Keratinocyte (primary cell): Measurements from ENCODE around the gene KLF11. TPM values are rescaled to one million over a fixed set of nuclear protein-coding genes. Genes with fewer than 3 reads are reported as not detected.

ENCODE experiments used
- DNase-seq: peaks from one replicate; pipeline ENCODE4 v3.0.0-alpha.2; 2011; ENCODE audit warnings: low read depth, missing footprints, low spot score
- FAIRE-seq: peaks from 2 replicates; lab custom pipeline; 2011; peaks lifted over from hg19 to GRCh38; lab: Jason Lieb, UNC
- H2AFZ ChIP-seq: 2 replicates; pipeline ENCODE4 v1.6.0; 2012; ENCODE audit warnings: low read length, control low read depth, inconsistent platforms; ENCODE audit not compliant: control insufficient read depth
- H3K27ac ChIP-seq: 2 replicates; pipeline ENCODE4 v1.5.1; 2011; ENCODE audit warnings: low read length; ENCODE audit not compliant: control insufficient read depth, insufficient read depth
- H3K27me3 ChIP-seq: 3 replicates; pipeline ENCODE4 v1.6.0; 2011; ENCODE audit warnings: low read length; ENCODE audit not compliant: control insufficient read depth, insufficient read depth; ENCODE audit errors: extremely low read depth
- H3K36me3 ChIP-seq, 2 experiments: 2 replicates in 1 of 2; 3 replicates in 1 of 2; pipeline ENCODE4 v1.5.1; 2011; ENCODE audit warnings: low read length in 2 of 2, mild to moderate bottlenecking in 1 of 2; ENCODE audit not compliant: control insufficient read depth in 2 of 2, insufficient read depth in 2 of 2; ENCODE audit errors: extremely low read depth in 1 of 2
- H3K4me1 ChIP-seq: 3 replicates; pipeline ENCODE4 v1.5.1; 2011; ENCODE audit warnings: low read length; ENCODE audit not compliant: control insufficient read depth, insufficient read depth; ENCODE audit errors: extremely low read depth
- H3K4me2 ChIP-seq: 3 replicates; pipeline ENCODE4 v1.6.0; 2011; ENCODE audit warnings: low read depth, low read length; ENCODE audit not compliant: control insufficient read depth, insufficient read depth; ENCODE audit errors: extremely low read depth
- H3K4me3 ChIP-seq, 3 experiments: fragments of 200-600 bp in 1 of 3; sonication (generic) in 1 of 3; 2 replicates in 2 of 3; 3 replicates in 1 of 3; pipeline ENCODE4 v1.5.1; 2011 to 2016; ENCODE audit warnings: low read length in 3 of 3, mild to moderate bottlenecking in 3 of 3, control low read depth in 2 of 3, inconsistent platforms in 1 of 3, low read depth in 1 of 3, mixed read lengths in 1 of 3, mixed run types in 1 of 3, moderate library complexity in 1 of 3; ENCODE audit not compliant: control insufficient read depth in 2 of 3, insufficient read depth in 2 of 3; ENCODE audit errors: extremely low read depth in 1 of 3
- H3K79me2 ChIP-seq: 2 replicates; pipeline ENCODE4 v1.6.0; 2012; ENCODE audit warnings: low read length; ENCODE audit not compliant: control insufficient read depth, insufficient read depth
- H3K9ac ChIP-seq: 3 replicates; pipeline ENCODE4 v1.6.0; 2011; ENCODE audit warnings: low read length; ENCODE audit not compliant: control insufficient read depth, insufficient read depth; ENCODE audit errors: extremely low read depth
- H3K9me1 ChIP-seq: 3 replicates; pipeline ENCODE4 v1.6.0; 2011; ENCODE audit warnings: low read length; ENCODE audit not compliant: control insufficient read depth, insufficient read depth; ENCODE audit errors: extremely low read depth
- H3K9me3 ChIP-seq: 2 replicates; pipeline ENCODE4 v1.5.1; 2012; ENCODE audit warnings: low read depth, low read length; ENCODE audit not compliant: control insufficient read depth
- H4K20me1 ChIP-seq: 3 replicates; pipeline ENCODE4 v1.6.0; 2011; ENCODE audit warnings: low read length; ENCODE audit not compliant: control insufficient read depth, insufficient read depth; ENCODE audit errors: extremely low read depth
- EZH2 ChIP-seq: IDR thresholded peaks from one replicate; pipeline ENCODE4 v1.6.1; 2012; ENCODE audit warnings: inconsistent platforms, mild to moderate bottlenecking, low read length, moderate library complexity
- dilution Hi-C: fragments of 300-500 bp; cut with MboI; formaldehyde crosslinking; loops from one replicate; pipeline ENCODE4 v1.7.0; 2020; ENCODE audit warnings: low sequenced_read_pairs; ENCODE audit not compliant: extremely low pct_ligation_motif_present
- polyA plus RNA-seq, 5 experiments: library from polyadenylated mRNA; depleted of rRNA in 3 of 5; stranded (reverse) in 3 of 5; stranded (forward) in 1 of 5; unstranded in 1 of 5; fragments of >200 nt; gene quantifications; 1 replicate in 1 of 5; 2 replicates in 3 of 5; 3 replicates in 1 of 5; pipeline versions ENCODE4 v1.2.1 to v1.2.3, GENCODE V29; 2011 to 2012; ENCODE audit warnings: missing spikeins in 2 of 5, low read depth in 1 of 5, low replicate concordance in 1 of 5
- TF ChIP-seq, protein P1 (sequence below), 3 experiments: IDR thresholded peaks in 1 of 3; conservative IDR thresholded peaks in 1 of 3; optimal IDR thresholded peaks in 1 of 3; 2 replicates in 2 of 3; 3 replicates in 1 of 3; pipeline versions ENCODE3 to v1.5.1; 2011; ENCODE audit warnings: low read length in 3 of 3, mild to moderate bottlenecking in 3 of 3, moderate library complexity in 2 of 3, control low read depth in 1 of 3, inconsistent platforms in 1 of 3; ENCODE audit not compliant: insufficient read depth in 2 of 3; ENCODE audit errors: extremely low read depth in 1 of 3

Gene KLF11
- polyA plus RNA-seq, 1 donor (not counting 4 experiments of a cell fraction or from before 2014, with no cell fraction given), result 7.0 TPM

DNA sequence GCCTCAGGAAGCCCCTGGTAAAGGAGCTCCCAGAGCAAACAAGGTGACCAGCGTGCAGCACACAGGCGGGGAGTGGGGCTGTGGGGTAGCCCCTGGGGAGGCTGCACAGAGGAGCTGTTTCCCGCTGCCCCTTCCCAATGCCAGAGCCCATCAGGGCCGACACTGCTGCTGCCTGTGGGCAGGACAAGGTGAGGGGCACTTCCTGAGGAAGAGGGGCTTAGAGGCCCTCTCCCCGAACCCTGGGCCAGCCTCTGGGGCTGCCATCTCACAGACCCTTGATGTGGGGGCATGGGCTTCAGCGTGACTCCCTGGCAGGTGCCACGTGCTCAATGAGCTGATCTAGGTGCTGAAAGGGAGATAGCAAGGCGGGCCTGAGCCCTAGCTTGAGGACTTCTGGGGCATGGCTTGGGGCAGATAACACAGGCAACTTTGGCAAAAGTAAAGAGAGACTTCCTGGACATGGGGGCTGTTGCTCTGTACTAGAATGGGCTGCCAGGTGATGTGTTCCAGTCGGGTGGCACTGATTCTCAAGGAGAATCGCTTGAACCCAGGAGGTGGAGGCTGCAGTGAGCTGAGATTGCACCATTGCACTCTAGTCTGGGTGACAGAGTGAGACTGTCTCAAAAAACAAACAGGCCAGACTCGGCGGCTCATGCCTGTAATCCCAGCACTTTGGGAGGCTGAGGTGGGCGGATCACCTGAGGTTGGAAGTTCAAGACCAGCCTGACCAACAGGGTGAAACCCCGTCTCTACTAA lies 9.9 kb upstream of the KLF11 start:
- Histone ChIP-seq H3K4me2 (no peak overlapping the region), H3K9me3 (no peaks in the 10 kb centered on the region), H2AFZ (no peak overlapping the region), H3K36me3 (no peaks in the 10 kb centered on the region), H3K79me2 (no peaks in the 10 kb centered on the region), H3K9ac (no peak overlapping the region), H3K4me3 (no peak overlapping the region), H3K27me3 (no peaks in the 10 kb centered on the region), H4K20me1 (no peaks in the 10 kb centered on the region), H3K27ac (no peak overlapping the region), H3K4me1 (peaks cover 34% of the 10 kb centered on the region), H3K9me1 (no peaks in the 10 kb centered on the region)
- no peak for DNase-seq
- dilution Hi-C loops, result loop anchor here (25.0 kb wide), 1 partner anchor 271 kb away; no protein-coding TSS in a partner anchor
- TF ChIP-seq, protein P1, sequence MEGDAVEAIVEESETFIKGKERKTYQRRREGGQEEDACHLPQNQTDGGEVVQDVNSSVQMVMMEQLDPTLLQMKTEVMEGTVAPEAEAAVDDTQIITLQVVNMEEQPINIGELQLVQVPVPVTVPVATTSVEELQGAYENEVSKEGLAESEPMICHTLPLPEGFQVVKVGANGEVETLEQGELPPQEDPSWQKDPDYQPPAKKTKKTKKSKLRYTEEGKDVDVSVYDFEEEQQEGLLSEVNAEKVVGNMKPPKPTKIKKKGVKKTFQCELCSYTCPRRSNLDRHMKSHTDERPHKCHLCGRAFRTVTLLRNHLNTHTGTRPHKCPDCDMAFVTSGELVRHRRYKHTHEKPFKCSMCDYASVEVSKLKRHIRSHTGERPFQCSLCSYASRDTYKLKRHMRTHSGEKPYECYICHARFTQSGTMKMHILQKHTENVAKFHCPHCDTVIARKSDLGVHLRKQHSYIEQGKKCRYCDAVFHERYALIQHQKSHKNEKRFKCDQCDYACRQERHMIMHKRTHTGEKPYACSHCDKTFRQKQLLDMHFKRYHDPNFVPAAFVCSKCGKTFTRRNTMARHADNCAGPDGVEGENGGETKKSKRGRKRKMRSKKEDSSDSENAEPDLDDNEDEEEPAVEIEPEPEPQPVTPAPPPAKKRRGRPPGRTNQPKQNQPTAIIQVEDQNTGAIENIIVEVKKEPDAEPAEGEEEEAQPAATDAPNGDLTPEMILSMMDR (optimal IDR thresholded peaks at IDR 0.05 in 1 of 3, IDR thresholded peaks at IDR 0.05 in 1 of 3, conservative IDR thresholded peaks at IDR 0.05 in 1 of 3; ENCODE audit: extremely low read depth in 1 of 3, insufficient read depth in 2 of 3, low read length in 3 of 3), result no peak
- TF ChIP-seq EZH2, result no peak
- no peak for FAIRE-seq

DNA sequence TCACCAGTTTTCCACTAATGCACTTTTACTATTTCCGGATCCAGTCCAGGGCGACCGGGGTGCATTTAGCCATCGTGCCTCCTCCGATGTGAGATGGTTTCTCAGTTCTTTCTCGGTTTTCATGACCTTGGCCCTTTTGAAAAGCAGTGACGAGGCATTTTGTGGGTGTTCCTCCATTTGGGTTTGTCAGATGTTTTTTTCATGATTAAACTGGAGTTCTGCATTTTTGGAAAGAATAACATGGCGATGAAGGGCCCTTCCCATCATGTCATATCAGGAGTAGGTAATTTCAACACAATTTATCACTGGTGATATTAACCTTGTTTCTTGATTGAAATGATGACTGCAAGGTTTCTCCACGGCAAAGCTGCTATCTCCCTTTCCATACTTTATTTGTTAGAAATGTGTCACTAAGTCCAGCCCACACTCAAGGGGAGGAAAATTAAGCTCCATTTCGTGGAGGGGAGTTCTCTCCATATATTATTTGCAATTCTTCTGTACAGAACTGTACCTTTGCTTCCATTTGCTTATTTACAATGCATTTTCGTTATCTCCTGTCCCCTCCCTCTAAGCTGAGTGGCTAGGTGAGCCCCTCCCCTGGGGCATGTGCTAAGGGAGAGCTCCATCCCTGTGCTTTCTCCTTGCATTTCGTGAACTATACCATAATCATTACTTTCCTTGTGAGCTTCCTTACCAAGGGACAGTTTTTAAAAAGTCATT lies 8.9 kb upstream of the KLF11 start:
- TF ChIP-seq, protein P1 (optimal IDR thresholded peaks at IDR 0.05 in 1 of 3, IDR thresholded peaks at IDR 0.05 in 1 of 3, conservative IDR thresholded peaks at IDR 0.05 in 1 of 3; ENCODE audit: extremely low read depth in 1 of 3, insufficient read depth in 2 of 3, low read length in 3 of 3), result no peak
- TF ChIP-seq EZH2, result no peak
- FAIRE-seq (no peak), DNase-seq (no peak)
- dilution Hi-C loops, result loop anchor here (25.0 kb wide), 1 partner anchor 272 kb away; no protein-coding TSS in a partner anchor
- no peaks in the 10 kb centered on the region for H3K27me3 ChIP-seq
- no peak overlapping the region for H3K4me2 ChIP-seq
- no peak overlapping the region for H2AFZ ChIP-seq
- H4K20me1 ChIP-seq, result no peaks in the 10 kb centered on the region
- H3K4me1 ChIP-seq, result peaks cover 26% of the 10 kb centered on the region
- no peaks in the 10 kb centered on the region for H3K36me3 ChIP-seq
- no peaks in the 10 kb centered on the region for H3K9me3 ChIP-seq
- no peak overlapping the region for H3K9ac ChIP-seq
- no peak overlapping the region for H3K27ac ChIP-seq
- no peak overlapping the region for H3K4me3 ChIP-seq
- H3K79me2 ChIP-seq, result no peaks in the 10 kb centered on the region
- H3K9me1 ChIP-seq, result no peaks in the 10 kb centered on the region
